ENCODE measurements around the gene FBXW5.
A peak's percentile ranks its signal among the peaks of the same experiment; 100 is the strongest.

The FBXW5 gene

GRCh38 chr9:136960938-136961275, 16.4 kb upstream of the FBXW5 start:
- DNase-seq (ENCODE audit: low read depth) = no peak

- DNase-seq (ENCODE audit: low read depth) = no peak
These were observed 15.8 kb upstream of the FBXW5 start for GRCh38 chr9:136960212-136960937.

GRCh38 chr9:136958898-136959850, 14.6 kb upstream of the FBXW5 start:
- no peak for DNase-seq (ENCODE audit: low read depth)

GRCh38 chr9:136958473-136958872, 13.9 kb upstream of the FBXW5 start:
- no peak for DNase-seq (ENCODE audit: low read depth)

DNA sequence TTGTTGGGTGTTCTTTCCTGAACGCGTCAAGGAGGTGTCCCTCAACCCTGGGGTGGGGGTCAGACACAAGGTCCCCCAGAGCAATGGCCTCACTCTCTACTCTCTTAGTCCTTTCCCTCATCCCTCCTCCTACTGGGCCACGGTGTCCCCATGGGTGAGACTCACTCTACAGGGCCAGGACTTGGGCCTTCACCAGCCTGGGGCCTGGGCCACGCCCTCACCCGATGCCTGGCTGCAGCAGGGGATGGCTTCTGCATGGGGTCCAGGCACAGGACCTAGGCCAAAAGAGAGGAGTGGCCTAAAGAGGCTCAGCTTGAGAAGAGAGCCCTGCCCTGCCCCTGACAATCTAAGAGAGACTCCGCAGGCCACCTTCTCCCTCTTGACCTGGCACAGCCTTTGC, 13.4 kb upstream of the FBXW5 start:
- no peak for DNase-seq (ENCODE audit: low read depth)

GRCh38 chr9:136957461-136957860, 12.9 kb upstream of the FBXW5 start:
- no peak for DNase-seq (ENCODE audit: low read depth)

GRCh38 chr9:136956604-136957003, 12.1 kb upstream of the FBXW5 start:
- no peak for DNase-seq (ENCODE audit: low read depth)

DNA sequence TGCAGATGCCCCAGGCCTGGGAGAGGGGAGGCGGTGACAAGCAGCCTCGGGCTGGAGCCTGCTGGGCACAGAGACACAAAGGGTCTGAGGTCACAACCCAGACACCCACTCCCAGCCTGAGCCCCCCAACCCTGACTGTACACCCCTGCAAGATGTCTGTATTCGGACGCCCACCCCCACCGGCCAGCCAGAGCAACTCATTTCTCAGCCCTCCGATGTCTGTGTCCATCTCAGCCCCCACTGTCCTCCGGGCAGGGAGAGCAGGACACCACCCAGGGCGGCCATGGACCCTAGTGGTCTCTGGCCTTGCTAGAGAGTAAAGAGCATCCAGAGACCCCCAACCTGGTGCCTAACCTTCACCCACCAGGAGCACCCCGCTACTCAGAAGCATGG, 11.4 kb upstream of the FBXW5 start:
- DNase-seq (ENCODE audit: low read depth) = no peak

- DNase-seq (ENCODE audit: low read depth) = no peak
These were observed 10.8 kb upstream of the FBXW5 start for GRCh38 chr9:136955202-136955942.

- no peak for DNase-seq (ENCODE audit: low read depth)
These were observed 9.9 kb upstream of the FBXW5 start for GRCh38 chr9:136954270-136955083.

DNA sequence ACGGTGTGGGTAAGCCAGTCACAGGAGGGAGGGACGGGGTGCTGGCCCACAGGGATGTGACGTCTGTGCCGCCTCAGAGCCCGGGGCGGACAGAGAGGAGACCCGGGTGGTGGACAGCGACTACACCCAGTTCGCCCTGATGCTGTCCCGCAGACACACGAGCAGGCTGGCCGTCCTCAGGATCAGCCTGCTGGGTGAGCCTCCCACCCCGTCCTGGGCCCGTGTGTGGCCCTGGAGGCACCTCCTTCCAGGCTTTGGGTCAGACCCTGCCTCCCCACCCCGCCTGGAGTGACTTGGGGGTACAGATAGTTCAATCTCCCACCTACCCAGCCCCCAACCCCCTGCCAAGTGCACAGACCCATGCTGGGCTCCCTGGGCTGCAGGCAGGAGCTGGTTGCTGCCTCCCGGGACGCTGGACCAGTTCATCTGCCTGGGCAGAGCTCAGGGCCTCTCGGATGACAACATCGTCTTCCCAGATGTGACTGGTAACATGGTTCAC, 9.3 kb upstream of the FBXW5 start:
- DNase-seq (ENCODE audit: low read depth) = no peak

GRCh38 chr9:136952876-136953770, 8.6 kb upstream of the FBXW5 start:
- no peak for DNase-seq (ENCODE audit: low read depth)

GRCh38 chr9:136952321-136952850, 7.8 kb upstream of the FBXW5 start:
- no peak for DNase-seq (ENCODE audit: low read depth)

DNA sequence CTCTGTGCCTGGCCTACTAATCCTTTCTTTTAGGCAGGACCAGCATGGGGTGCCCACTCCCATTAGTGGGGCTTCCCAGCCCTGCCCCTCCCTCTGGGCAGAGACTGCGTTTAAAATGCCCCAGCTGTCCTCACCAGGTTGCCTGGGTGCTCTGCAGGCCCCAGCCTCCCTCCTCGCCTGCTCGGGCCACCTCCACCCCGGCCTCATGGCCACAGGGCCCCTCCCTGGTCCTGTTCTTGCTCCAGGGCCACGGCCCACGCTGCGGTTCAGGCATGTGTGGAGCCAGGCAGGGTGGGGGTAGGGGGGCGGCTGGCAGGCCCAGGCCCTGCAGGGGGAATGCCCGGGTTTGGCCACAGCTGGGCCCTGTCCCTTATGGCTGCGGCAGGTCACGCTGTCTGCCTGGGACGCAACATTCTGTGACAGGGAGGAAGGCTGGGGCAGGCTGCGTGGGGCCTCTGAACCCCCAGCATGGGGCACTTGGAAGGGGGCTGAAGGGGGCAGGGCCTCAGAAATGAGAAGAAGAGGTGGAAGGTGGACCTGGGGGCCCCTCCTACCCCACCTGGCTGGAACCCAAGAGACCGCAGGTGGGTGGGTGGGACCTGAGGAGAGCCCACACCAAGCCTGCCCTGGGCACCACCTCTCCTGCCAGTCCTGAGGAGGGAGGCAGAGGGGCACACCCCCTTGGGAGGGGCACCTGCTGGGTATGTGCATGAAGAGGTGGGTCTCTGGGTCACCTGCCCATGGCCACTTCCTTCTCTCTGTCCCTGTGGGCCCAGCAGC, 7.2 kb upstream of the FBXW5 start, which contains the start of gene LCN12:
TSS of gene LCN12 (plus strand) at position 733 of the 780 bp plus-strand sequence. CDS start 55 bp downstream, outside the sequence.
- no peak for DNase-seq (ENCODE audit: low read depth)

GRCh38 chr9:136950656-136951276, 6.2 kb upstream of the FBXW5 start:
- no peak for DNase-seq (ENCODE audit: low read depth)

DNA sequence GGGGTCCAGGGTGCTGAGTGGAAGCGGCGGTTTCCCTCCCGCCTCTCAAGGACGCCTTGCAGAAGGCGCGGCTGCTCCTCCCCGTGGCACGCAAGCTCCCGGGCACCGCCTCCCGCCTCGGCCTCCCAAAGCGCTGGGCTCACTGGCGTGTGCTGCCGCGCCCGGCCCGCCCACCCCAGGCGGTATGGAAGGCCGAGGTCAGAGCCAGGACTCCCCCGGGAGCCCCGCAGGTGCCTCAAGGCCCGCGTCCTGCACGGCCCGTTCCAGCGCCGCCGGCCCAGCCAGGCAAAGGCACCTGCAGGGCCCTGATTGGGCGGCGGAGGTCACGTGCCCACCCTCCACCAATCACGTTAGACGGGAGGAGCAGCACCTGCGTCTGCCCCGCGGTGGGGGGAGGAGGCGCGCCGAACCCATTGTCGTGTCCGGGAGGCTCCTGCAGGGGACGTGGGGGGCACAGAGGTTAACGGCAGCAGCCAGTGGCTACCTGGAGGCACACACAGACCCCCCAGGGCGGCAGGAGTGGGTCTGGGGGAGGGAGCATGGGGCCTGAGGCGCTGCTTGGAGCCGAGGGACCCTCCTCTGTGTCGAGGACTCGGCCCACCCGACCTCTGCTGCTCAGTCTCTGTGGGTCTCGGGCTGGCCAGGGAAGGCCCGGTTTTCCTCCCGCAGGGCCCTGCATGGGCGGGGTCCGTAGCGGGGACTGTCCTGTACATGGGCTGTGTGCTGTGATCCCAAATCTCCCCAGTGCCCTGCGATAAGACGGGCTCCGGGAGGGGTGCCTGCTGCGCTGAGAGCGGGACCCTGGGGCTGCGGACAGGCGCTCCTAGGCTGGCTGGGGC, 5.5 kb upstream of the FBXW5 start:
- DNase-seq (ENCODE audit: low read depth) = peak; percentile 93

- DNase-seq (ENCODE audit: low read depth) = no peak
These were observed 4.8 kb upstream of the FBXW5 start for GRCh38 chr9:136949239-136949816.
